OCI-LY3 (cell line): ENCODE data around the gene GNGT2.

Experiments
- H2AFZ ChIP-seq: fragments of 200-600, 300-600 bp; shearing (Covaris generic); 2 replicates; pipeline ENCODE4 v1.6.0; 2014; ENCODE audit warnings: antibody characterized with exemption, low read depth, low read length
- H3K27ac ChIP-seq: fragments of 200-600, 300-600 bp; sonication (generic); 2 replicates; pipeline ENCODE4 v1.5.1; 2014; ENCODE audit warnings: mild to moderate bottlenecking, low read length, moderate library complexity, mixed read lengths
- H3K27me3 ChIP-seq: fragments of 200-600, 300-600 bp; sonication (generic); 2 replicates; pipeline ENCODE4 v1.6.1; 2014; ENCODE audit warnings: low read depth, low read length, mixed read lengths
- H3K36me3 ChIP-seq: fragments of 200-600, 300-600 bp; sonication (generic); replicated peaks from 2 replicates; pipeline ENCODE3; 2014; ENCODE audit warnings: low read depth, low read length, mixed read lengths
- H3K4me1 ChIP-seq: fragments of 300-600, 200-600 bp; sonication (generic); 2 replicates; pipeline ENCODE4 v1.6.1; 2014; ENCODE audit warnings: low read length, mixed read lengths
- H3K4me2 ChIP-seq: fragments of 200-600, 300-600 bp; sonication (generic); 2 replicates; pipeline ENCODE4 v1.6.1; 2014; ENCODE audit warnings: low read length, mixed read lengths
- H3K4me3 ChIP-seq: fragments of 300-600, 200-600 bp; sonication (generic); 2 replicates; pipeline ENCODE4 v1.5.1; 2014; ENCODE audit warnings: antibody characterized with exemption, mild to moderate bottlenecking, low read length, moderate library complexity
- H3K79me2 ChIP-seq: fragments of 300-600, 200-600 bp; shearing (Covaris generic); 2 replicates; pipeline ENCODE4 v1.6.1; 2014; ENCODE audit warnings: mild to moderate bottlenecking, low read length, mixed read lengths
- H3K9ac ChIP-seq: fragments of 300-600, 200-600 bp; shearing (Covaris generic); 2 replicates; pipeline ENCODE4 v1.6.0; 2014; ENCODE audit warnings: mild to moderate bottlenecking, low read length, moderate library complexity
- H3K9me3 ChIP-seq: fragments of 200-600, 300-600 bp; shearing (Covaris generic); 2 replicates; pipeline ENCODE4 v1.6.1; 2014; ENCODE audit warnings: low read length, mixed read lengths; ENCODE audit not compliant: insufficient read depth
- H4K20me1 ChIP-seq: fragments of 200-600, 300-600 bp; sonication (generic); 2 replicates; pipeline ENCODE4 v1.6.1; 2016; ENCODE audit warnings: low read length, mixed read lengths; ENCODE audit not compliant: insufficient read depth
- EZH2phosphoT487 ChIP-seq: fragments of 200-600 bp; shearing (Covaris generic); IDR thresholded peaks from 2 replicates; pipeline ENCODE4 v1.6.1; 2018; ENCODE audit warnings: antibody characterized with exemption, mixed run types, low read depth
- TF ChIP-seq, protein P1 (sequence below): fragments of 200-600, 300-600 bp; sonication (generic); IDR thresholded peaks from 2 replicates; pipeline ENCODE4 v1.5.1; 2014; ENCODE audit warnings: antibody characterized with exemption, low read length, low read depth

GNGT2 gene

DNA sequence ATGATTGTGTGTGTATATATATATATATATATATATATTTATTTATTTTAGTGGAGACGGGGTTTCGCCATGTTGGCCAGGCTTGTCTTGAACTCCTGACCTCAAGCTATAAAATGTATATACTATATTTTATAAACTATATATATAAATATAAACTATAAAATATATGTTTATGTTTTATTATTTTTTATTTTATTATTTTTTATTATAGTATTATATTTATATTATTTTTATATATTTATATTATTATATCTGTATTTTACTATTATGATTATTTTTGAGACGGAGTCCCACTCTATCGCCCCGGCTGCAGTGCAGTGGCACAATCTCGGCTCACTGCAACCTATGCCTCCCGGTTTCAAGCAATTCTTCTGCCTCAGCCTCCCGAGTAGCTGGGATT is 30.7 kb upstream of the GNGT2 start:
- Histone ChIP-seq H3K9me3 (no peaks in the 10 kb centered on the region), H3K4me3 (no peak overlapping the region), H3K4me2 (no peak overlapping the region), H3K4me1 (peaks cover 14% of the 10 kb centered on the region), H3K36me3 (no peaks in the 10 kb centered on the region), H3K27me3 (peaks cover 2% of the 10 kb centered on the region; the same call in 1 of the 2 replicates), H3K9ac (no peak overlapping the region), H3K79me2 (no peaks in the 10 kb centered on the region), H4K20me1 (no peaks in the 10 kb centered on the region), H3K27ac (no peak overlapping the region), H2AFZ (no peak overlapping the region)
- TF ChIP-seq EZH2phosphoT487: no peak

- H3K79me2 ChIP-seq: no peaks in the 10 kb centered on the region
- peaks cover 3% of the 10 kb centered on the region; the same call in 1 of the 2 replicates for H3K27me3 ChIP-seq
- H4K20me1 ChIP-seq: no peaks in the 10 kb centered on the region
- no peaks in the 10 kb centered on the region for H3K36me3 ChIP-seq
- no peaks in the 10 kb centered on the region for H3K9me3 ChIP-seq
- TF ChIP-seq, protein P1, sequence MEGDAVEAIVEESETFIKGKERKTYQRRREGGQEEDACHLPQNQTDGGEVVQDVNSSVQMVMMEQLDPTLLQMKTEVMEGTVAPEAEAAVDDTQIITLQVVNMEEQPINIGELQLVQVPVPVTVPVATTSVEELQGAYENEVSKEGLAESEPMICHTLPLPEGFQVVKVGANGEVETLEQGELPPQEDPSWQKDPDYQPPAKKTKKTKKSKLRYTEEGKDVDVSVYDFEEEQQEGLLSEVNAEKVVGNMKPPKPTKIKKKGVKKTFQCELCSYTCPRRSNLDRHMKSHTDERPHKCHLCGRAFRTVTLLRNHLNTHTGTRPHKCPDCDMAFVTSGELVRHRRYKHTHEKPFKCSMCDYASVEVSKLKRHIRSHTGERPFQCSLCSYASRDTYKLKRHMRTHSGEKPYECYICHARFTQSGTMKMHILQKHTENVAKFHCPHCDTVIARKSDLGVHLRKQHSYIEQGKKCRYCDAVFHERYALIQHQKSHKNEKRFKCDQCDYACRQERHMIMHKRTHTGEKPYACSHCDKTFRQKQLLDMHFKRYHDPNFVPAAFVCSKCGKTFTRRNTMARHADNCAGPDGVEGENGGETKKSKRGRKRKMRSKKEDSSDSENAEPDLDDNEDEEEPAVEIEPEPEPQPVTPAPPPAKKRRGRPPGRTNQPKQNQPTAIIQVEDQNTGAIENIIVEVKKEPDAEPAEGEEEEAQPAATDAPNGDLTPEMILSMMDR: no peak
- TF ChIP-seq EZH2phosphoT487: no peak
- no peak overlapping the region for H2AFZ ChIP-seq
- no peak overlapping the region for H3K4me2 ChIP-seq
- H3K9ac ChIP-seq: no peak overlapping the region
- H3K27ac ChIP-seq: no peak overlapping the region
- H3K4me1 ChIP-seq: peaks cover 14% of the 10 kb centered on the region
- no peak overlapping the region for H3K4me3 ChIP-seq
Measured at GRCh38 chr17:49240619-49241018, 30.2 kb upstream of the GNGT2 start.

- Histone ChIP-seq H4K20me1 (no peaks in the 10 kb centered on the region), H3K4me2 (no peak overlapping the region), H3K4me1 (peaks cover 14% of the 10 kb centered on the region), H3K27ac (no peak overlapping the region), H3K79me2 (no peaks in the 10 kb centered on the region), H3K36me3 (no peaks in the 10 kb centered on the region), H3K27me3 (peaks cover 3% of the 10 kb centered on the region; the same call in 1 of the 2 replicates), H3K9me3 (no peaks in the 10 kb centered on the region), H3K4me3 (no peak overlapping the region), H3K9ac (no peak overlapping the region), H2AFZ (no peak overlapping the region)
- TF ChIP-seq, protein P1: no peak
- TF ChIP-seq EZH2phosphoT487: no peak
Measured at GRCh38 chr17:49239963-49240362, 29.6 kb upstream of the GNGT2 start.

GRCh38 chr17:49235896-49236295 is 25.5 kb upstream of the GNGT2 start:
- H3K4me1 ChIP-seq: no peaks in the 10 kb centered on the region
- no peak overlapping the region for H3K27ac ChIP-seq
- H3K9ac ChIP-seq: no peak overlapping the region
- no peaks in the 10 kb centered on the region for H3K36me3 ChIP-seq
- no peaks in the 10 kb centered on the region for H3K79me2 ChIP-seq
- no peaks in the 10 kb centered on the region for H3K9me3 ChIP-seq
- no peak overlapping the region for H3K4me2 ChIP-seq
- no peak overlapping the region for H3K4me3 ChIP-seq
- H2AFZ ChIP-seq: no peak overlapping the region
- peaks cover 7% of the 10 kb centered on the region for H3K27me3 ChIP-seq
- TF ChIP-seq EZH2phosphoT487: no peak
- TF ChIP-seq, protein P1: no peak
- H4K20me1 ChIP-seq: no peaks in the 10 kb centered on the region
